ENCODE measurements around the gene KLHL2. TPM values are rescaled to one million over a fixed set of nuclear protein-coding genes. Genes with fewer than 3 reads are reported as not detected.

Gene KLHL2
- total RNA-seq, 1 experiment from 2014 or later, result 12.4 TPM

GRCh38 chr4:165299399-165300060 is 92.2 kb downstream of the KLHL2 start:
- no peak overlapping the region for H3K4me3 Mint-ChIP-seq
- no peaks in the 10 kb centered on the region for H3K9me3 Mint-ChIP-seq
- ChIA-PET CTCF (no interaction called here), POLR2A (no interaction called here)
- ATAC-seq (no peak), DNase-seq (ENCODE audit: low spot score) (no peak)
- H3K27me3 Mint-ChIP-seq (ENCODE audit: low read depth), result no peaks in the 10 kb centered on the region
- H3K27ac Mint-ChIP-seq, result peak overlapping the region; percentile 25; the same call in 1 of the 2 replicates
- H3K4me1 Mint-ChIP-seq, result peaks cover 6% of the 10 kb centered on the region
- no peak for TF ChIP-seq CTCF (IDR thresholded peaks at IDR 0.05)
- no peak for TF ChIP-seq E2F1 (CRISPR knock-in tag; IDR thresholded peaks at IDR 0.05)
- no peak for TF ChIP-seq ATF3 (CRISPR knock-in tag; conservative IDR thresholded peaks at IDR 0.05)
- TF ChIP-seq IRF2 (CRISPR knock-in tag; IDR thresholded peaks at IDR 0.05; ENCODE audit: borderline replicate concordance, low read depth), result no peak
- TF ChIP-seq ELF4 (CRISPR knock-in tag; IDR thresholded peaks at IDR 0.05; ENCODE audit: low read depth), result no peak
- TF ChIP-seq CREM (CRISPR knock-in tag; IDR thresholded peaks at IDR 0.05), result no peak
- TF ChIP-seq TEAD4 (CRISPR knock-in tag; IDR thresholded peaks at IDR 0.05), result no peak
- no peak for TF ChIP-seq NR2C2 (CRISPR knock-in tag; IDR thresholded peaks at IDR 0.05)
- TF ChIP-seq ZNF512 (CRISPR knock-in tag; IDR thresholded peaks at IDR 0.05; ENCODE audit: borderline replicate concordance), result no peak
- no peak for TF ChIP-seq GTF2I (CRISPR knock-in tag; conservative IDR thresholded peaks at IDR 0.05)
- H3K36me3 Mint-ChIP-seq, result peaks cover 5% of the 10 kb centered on the region

- DNase-seq (ENCODE audit: low spot score) (no peak), ATAC-seq (no peak)
- Mint-ChIP-seq H3K36me3 (peaks cover 5% of the 10 kb centered on the region), H3K27me3 (ENCODE audit: low read depth) (no peaks in the 10 kb centered on the region), H3K27ac (no peak overlapping the region; the same call in 1 of the 2 replicates), H3K4me1 (no peaks in the 10 kb centered on the region), H3K4me3 (no peak overlapping the region), H3K9me3 (no peaks in the 10 kb centered on the region)
- ChIA-PET POLR2A (no interaction called here), CTCF (interaction anchor here (0.5 kb wide), 1 partner anchor 83 kb away, joined by 3 read pairs; no protein-coding TSS in a partner anchor)
- no peak for TF ChIP-seq RORB (CRISPR knock-in tag; IDR thresholded peaks at IDR 0.05)
- TF ChIP-seq ZNF423 (CRISPR knock-in tag; IDR thresholded peaks at IDR 0.05), result no peak
- TF ChIP-seq NR1H2 (CRISPR knock-in tag; IDR thresholded peaks at IDR 0.05), result no peak
- no peak for TF ChIP-seq PRDM15 (CRISPR knock-in tag; IDR thresholded peaks at IDR 0.05)
- TF ChIP-seq TEAD4 (CRISPR knock-in tag; IDR thresholded peaks at IDR 0.05), result no peak
Observed at GRCh38 chr4:165301833-165302232, 94.5 kb downstream of the KLHL2 start.

Measured in WTC11 (cell line).